Measurements from ENCODE around the gene PLCB1.

GRCh38 chr20:8320306-8320705 lies 188.2 kb downstream of the PLCB1 start:
- TF ChIP-seq CTCF (IDR thresholded peaks at IDR 0.05; ENCODE audit: poor library complexity): no peak
- no peak for TF ChIP-seq EZH2phosphoT487 (IDR thresholded peaks at IDR 0.05; ENCODE audit: low read depth, severe bottlenecking, unreplicated experiment)

Data from hepatocyte (in vitro differentiated cells).